Measurements from ENCODE around the gene UAP1. TPM values are rescaled to one million over a fixed set of nuclear protein-coding genes. Genes with fewer than 3 reads are reported as not detected.

Gene UAP1
- total and polyA plus RNA-seq, 2 donors (not counting 1 experiment from before 2014, with no cell fraction given) = 5.3 to 16.4 TPM

DNA sequence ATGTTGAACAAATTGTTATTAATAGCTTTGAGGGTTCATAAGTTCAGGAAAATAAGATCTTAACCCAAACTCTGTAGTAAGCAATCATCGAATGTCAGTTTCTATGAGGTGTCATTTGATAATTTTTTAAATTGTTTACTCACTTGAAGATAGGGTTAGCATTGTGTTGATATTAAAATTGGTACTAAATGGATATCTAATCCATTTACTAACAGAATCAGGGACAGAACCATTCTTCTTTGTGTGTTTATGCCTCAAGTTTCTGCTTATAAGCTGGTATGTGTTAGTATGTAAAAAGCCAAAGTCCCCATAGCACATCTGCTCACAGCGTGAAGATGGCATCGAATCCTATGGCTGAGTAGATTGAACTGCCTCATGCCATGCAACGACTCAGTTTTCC, 84.1 kb downstream of the UAP1 start:
- ATAC-seq (ENCODE audit: low read depth) (no peak), DNase-seq (no peak)
- no peaks in the 10 kb centered on the region for H3K79me2 ChIP-seq (ENCODE audit: control insufficient read depth, insufficient read depth, low read length)
- WGBS (ENCODE audit: insufficient coverage) = 93% methylated on average over 3 of the region's 4 CpGs
- no peak overlapping the region for H3K27ac ChIP-seq (ENCODE audit: low read length in 2 of 2)
- no peaks in the 10 kb centered on the region for H3K9me3 ChIP-seq (ENCODE audit: control extremely low read depth in 1 of 3, control insufficient read depth in 2 of 3, insufficient read depth in 1 of 3, low read length in 2 of 3)
- no peak overlapping the region for H3K27ac Mint-ChIP-seq
- H4K20me1 ChIP-seq (ENCODE audit: control insufficient read depth, insufficient read depth, low read length, poor library complexity, severe bottlenecking) = no peaks in the 10 kb centered on the region
- no peak overlapping the region for H3K9ac ChIP-seq (ENCODE audit: low read length)
- H3K4me1 ChIP-seq (ENCODE audit: control insufficient read depth in 2 of 2, insufficient read depth in 2 of 2, low read length in 2 of 2) = no peaks in the 10 kb centered on the region
- H3K9me3 Mint-ChIP-seq (ENCODE audit: insufficient read depth) = no peaks in the 10 kb centered on the region
- H3K36me3 ChIP-seq (replicated peaks in 1 of 2; ENCODE audit: control extremely low read depth in 1 of 2, control insufficient read depth in 1 of 2, extremely low read depth in 1 of 2, insufficient read depth in 2 of 2, low read length in 1 of 2) = no peaks in the 10 kb centered on the region
- ChIA-PET POLR2A (no interaction called here), CTCF (no interaction called here)
- no peak overlapping the region for H3K4me3 Mint-ChIP-seq
- no peak overlapping the region for H3K4me3 ChIP-seq (ENCODE audit: control extremely low read depth in 1 of 5, extremely low read depth in 1 of 5, insufficient read depth in 1 of 5, low read depth in 2 of 5, low read length in 4 of 5)
- no peak for TF ChIP-seq EZH2 (IDR thresholded peaks at IDR 0.05; ENCODE audit: borderline replicate concordance, insufficient read depth, low read depth, low read length, poor library complexity, severe bottlenecking)
- TF ChIP-seq, protein P1, sequence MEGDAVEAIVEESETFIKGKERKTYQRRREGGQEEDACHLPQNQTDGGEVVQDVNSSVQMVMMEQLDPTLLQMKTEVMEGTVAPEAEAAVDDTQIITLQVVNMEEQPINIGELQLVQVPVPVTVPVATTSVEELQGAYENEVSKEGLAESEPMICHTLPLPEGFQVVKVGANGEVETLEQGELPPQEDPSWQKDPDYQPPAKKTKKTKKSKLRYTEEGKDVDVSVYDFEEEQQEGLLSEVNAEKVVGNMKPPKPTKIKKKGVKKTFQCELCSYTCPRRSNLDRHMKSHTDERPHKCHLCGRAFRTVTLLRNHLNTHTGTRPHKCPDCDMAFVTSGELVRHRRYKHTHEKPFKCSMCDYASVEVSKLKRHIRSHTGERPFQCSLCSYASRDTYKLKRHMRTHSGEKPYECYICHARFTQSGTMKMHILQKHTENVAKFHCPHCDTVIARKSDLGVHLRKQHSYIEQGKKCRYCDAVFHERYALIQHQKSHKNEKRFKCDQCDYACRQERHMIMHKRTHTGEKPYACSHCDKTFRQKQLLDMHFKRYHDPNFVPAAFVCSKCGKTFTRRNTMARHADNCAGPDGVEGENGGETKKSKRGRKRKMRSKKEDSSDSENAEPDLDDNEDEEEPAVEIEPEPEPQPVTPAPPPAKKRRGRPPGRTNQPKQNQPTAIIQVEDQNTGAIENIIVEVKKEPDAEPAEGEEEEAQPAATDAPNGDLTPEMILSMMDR (IDR thresholded peaks at IDR 0.05) = no peak
- intact Hi-C loops (cut with micrococcal nuclease) = no loop called here
- H2AFZ ChIP-seq (ENCODE audit: insufficient read depth, low read depth, low read length, poor library complexity, severe bottlenecking) = no peak overlapping the region
- peaks cover 0 to 3% (median 0%) of the 10 kb centered on the region in 4 experiments for H3K27me3 ChIP-seq (replicated peaks in 1 of 4; ENCODE audit: control extremely low read depth in 1 of 4, control insufficient read depth in 3 of 4, insufficient read depth in 4 of 4, low read length in 3 of 4)
- no peak overlapping the region for H3K4me2 ChIP-seq (replicated peaks; ENCODE audit: low read depth, low read length, poor library complexity, severe bottlenecking)
- H3K4me1 Mint-ChIP-seq = no peaks in the 10 kb centered on the region
- peaks cover 20% of the 10 kb centered on the region for H3K27me3 Mint-ChIP-seq

DNA sequence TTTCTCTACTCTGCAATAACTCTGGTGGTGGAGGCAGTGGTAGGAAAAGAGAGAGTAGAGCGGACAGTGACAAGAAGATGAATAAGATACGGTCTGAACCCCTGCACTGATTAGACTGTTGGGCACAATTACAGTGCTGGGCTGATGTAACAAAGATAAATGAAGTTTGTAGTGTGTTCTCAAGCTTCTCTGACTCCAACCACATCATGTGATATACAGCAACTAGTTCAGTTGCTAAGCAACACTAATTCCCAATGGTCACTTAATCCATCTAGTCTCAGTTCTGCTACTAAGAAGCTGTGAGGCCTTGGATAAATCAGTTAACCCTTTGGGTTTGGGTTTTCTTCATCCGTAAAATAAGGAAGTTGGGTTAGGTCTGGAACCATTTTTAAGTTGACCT, 88.1 kb downstream of the UAP1 start:
- no peak overlapping the region for H3K9ac ChIP-seq (ENCODE audit: low read length)
- POLR2A ChIA-PET = no interaction called here
- intact Hi-C loops (cut with micrococcal nuclease) = no loop called here
- CTCF ChIA-PET = no interaction called here
- H3K4me3 Mint-ChIP-seq = no peak overlapping the region
- no peaks in the 10 kb centered on the region for H3K9me3 Mint-ChIP-seq (ENCODE audit: insufficient read depth)
- H4K20me1 ChIP-seq (ENCODE audit: control insufficient read depth, insufficient read depth, low read length, poor library complexity, severe bottlenecking) = no peaks in the 10 kb centered on the region
- H3K36me3 ChIP-seq (replicated peaks in 1 of 2; ENCODE audit: control extremely low read depth in 1 of 2, control insufficient read depth in 1 of 2, extremely low read depth in 1 of 2, insufficient read depth in 2 of 2, low read length in 1 of 2) = no peaks in the 10 kb centered on the region
- H3K4me2 ChIP-seq (replicated peaks; ENCODE audit: low read depth, low read length, poor library complexity, severe bottlenecking) = no peak overlapping the region
- no peak overlapping the region for H3K27ac Mint-ChIP-seq
- no peak overlapping the region for H2AFZ ChIP-seq (ENCODE audit: insufficient read depth, low read depth, low read length, poor library complexity, severe bottlenecking)
- WGBS (ENCODE audit: insufficient coverage) = no CpG with 5 or more reads among the region's 3 CpGs
- no peaks in the 10 kb centered on the region for H3K79me2 ChIP-seq (ENCODE audit: control insufficient read depth, insufficient read depth, low read length)
- H3K4me1 ChIP-seq (ENCODE audit: control insufficient read depth in 2 of 2, insufficient read depth in 2 of 2, low read length in 2 of 2) = no peaks in the 10 kb centered on the region
- H3K27me3 Mint-ChIP-seq = peaks cover 22% of the 10 kb centered on the region
- ATAC-seq (ENCODE audit: low read depth) (no peak), DNase-seq (no peak)
- no peaks in the 10 kb centered on the region for H3K27me3 ChIP-seq (replicated peaks in 1 of 4; ENCODE audit: control extremely low read depth in 1 of 4, control insufficient read depth in 3 of 4, insufficient read depth in 4 of 4, low read length in 3 of 4)
- no peak overlapping the region for H3K4me3 ChIP-seq (ENCODE audit: control extremely low read depth in 1 of 5, extremely low read depth in 1 of 5, insufficient read depth in 1 of 5, low read depth in 2 of 5, low read length in 4 of 5)
- no peaks in the 10 kb centered on the region for H3K4me1 Mint-ChIP-seq
- TF ChIP-seq EZH2 (IDR thresholded peaks at IDR 0.05; ENCODE audit: borderline replicate concordance, insufficient read depth, low read depth, low read length, poor library complexity, severe bottlenecking) = no peak
- TF ChIP-seq, protein P1 (IDR thresholded peaks at IDR 0.05) = no peak
- H3K27ac ChIP-seq (ENCODE audit: low read length in 2 of 2) = no peak overlapping the region
- no peaks in the 10 kb centered on the region for H3K9me3 ChIP-seq (ENCODE audit: control extremely low read depth in 1 of 3, control insufficient read depth in 2 of 3, insufficient read depth in 1 of 3, low read length in 2 of 3)

Small RNA genes lying within 50 kb of the gene (small RNA-seq; reads per million reads assigned to genes)
- not detected for gene UQCRBP2 (ENCODE audit: insufficient read length, low read depth, low replicate concordance)

Other genes starting within 250 kb of the UAP1 start
- not detected in 2 replicates for gene SPATA46, start 184.9 kb upstream of the UAP1 start, total RNA-seq
- gene SPATA46, start 184.9 kb upstream of the UAP1 start, polyA plus RNA-seq = not detected in 2 replicates
- 0.10 TPM in 1 of 2 replicates, not detected in the other for gene C1orf226, start 180.0 kb upstream of the UAP1 start, total RNA-seq
- 0.01 TPM in 1 of 2 replicates, not detected in the other for gene C1orf226, start 180.0 kb upstream of the UAP1 start, polyA plus RNA-seq
- 0.15 TPM in 1 of 2 replicates, not detected in the other for gene SH2D1B, start 149.6 kb upstream of the UAP1 start, total RNA-seq
- 0.15 and 0.59 TPM in 2 replicates for gene SH2D1B, start 149.6 kb upstream of the UAP1 start, polyA plus RNA-seq
- 67.6 and 69.2 TPM in 2 replicates for gene UHMK1, start 63.9 kb upstream of the UAP1 start, total RNA-seq
- 8.4 and 16.2 TPM in 2 replicates for gene UHMK1, start 63.9 kb upstream of the UAP1 start, polyA plus RNA-seq
- gene DDR2, start 70.7 kb downstream of the UAP1 start, total RNA-seq = 0.12 TPM in 2 replicates
- 0.06 and 0.24 TPM in 2 replicates for gene DDR2, start 70.7 kb downstream of the UAP1 start, polyA plus RNA-seq
- gene HSD17B7, start 229.0 kb downstream of the UAP1 start, total RNA-seq = 34.1 and 41.5 TPM in 2 replicates
- 32.9 and 38.9 TPM in 2 replicates for gene HSD17B7, start 229.0 kb downstream of the UAP1 start, polyA plus RNA-seq